HCT116 (cell line): ENCODE data around the gene EHF. TPM values are rescaled to one million over a fixed set of nuclear protein-coding genes. Genes with fewer than 3 reads are reported as not detected.
A peak's percentile ranks its signal among the peaks of the same experiment; 100 is the strongest.

ENCODE experiments used
- ATAC-seq: fragments of 200-7000 bp; cut with Tn5 transposase; 2 replicates; pipeline ENCODE4 v1.9.1; 2020; ENCODE audit warnings: mild to moderate bottlenecking, moderate library complexity
- BruUV-seq: library from RNA; stranded (reverse); fragments of 400-500 nt; replicated peaks from 2 replicates; lab custom pipeline; 2021; lab: Mats Ljungman, UMichigan
- CTCF ChIA-PET: fragments of 300-600 bp; sonication (Branson Sonifier 250); formaldehyde crosslinking; loops from one replicate; lab custom pipeline; 2021; ENCODE audit warnings: antibody characterized with exemption; lab: Charles Lee
- POLR2A ChIA-PET: fragments of 300-600, 350-600 bp; sonication (Branson Sonifier 250); formaldehyde crosslinking; loops from one replicate; lab custom pipeline; 2021; ENCODE audit warnings: antibody characterized with exemption; lab: Charles Lee
- RAD21 ChIA-PET, 2 experiments: fragments of 300-600 bp; sonication (Branson Sonifier 250); formaldehyde crosslinking; loops; one replicate each; lab custom pipeline; 2023; ENCODE audit warnings: low total read pairs in 2 of 2; ENCODE audit not compliant: uncharacterized antibody in 2 of 2, unreplicated experiment in 2 of 2, low non-redundant PET in 1 of 2; lab: Charles Lee
- DNase-seq: peaks from one replicate; pipeline ENCODE4 v3.0.0-alpha.2; 2010; ENCODE audit warnings: low read depth, low spot score
- H2AFZ ChIP-seq: fragments of 200-600 bp; shearing (Covaris generic), sonication (generic); 2 replicates; pipeline ENCODE4 v1.6.1; 2017; ENCODE audit warnings: low read depth, mixed run types, mixed read lengths, antibody characterized with exemption, low read length; ENCODE audit not compliant: poor library complexity, severe bottlenecking
- H3K27ac ChIP-seq: 2 replicates; pipeline ENCODE4 v1.5.1; 2012; ENCODE audit warnings: low read depth, low read length
- H3K27me3 ChIP-seq: fragments of 200-600 bp; sonication (generic); 2 replicates; pipeline ENCODE4 v1.6.1; 2016; ENCODE audit warnings: mixed run types, low read length, mixed read lengths; ENCODE audit not compliant: insufficient read depth
- H3K36me3 ChIP-seq, 2 experiments: fragments of 200-500 bp in 1 of 2; fragments of 200-600 bp in 1 of 2; sonication (Bioruptor generic) in 1 of 2; sonication (generic) in 1 of 2; 2 replicates each; pipeline versions ENCODE4 v1.5.1 to v1.6.1; 2014 to 2016; ENCODE audit warnings: low read length in 2 of 2, inconsistent platforms in 1 of 2, mixed read lengths in 1 of 2, mixed run types in 1 of 2; ENCODE audit not compliant: insufficient read depth in 2 of 2, control insufficient read depth in 1 of 2
- H3K4me1 ChIP-seq, 2 experiments: fragments of 200-600 bp in 1 of 2; sonication (generic) in 1 of 2; 2 replicates each; pipeline versions ENCODE4 v1.5.1 to v1.6.1; 2012 to 2017; ENCODE audit warnings: low read length in 2 of 2, inconsistent platforms in 1 of 2, mild to moderate bottlenecking in 1 of 2, mixed read lengths in 1 of 2, mixed run types in 1 of 2, moderate library complexity in 1 of 2; ENCODE audit not compliant: insufficient read depth in 2 of 2, control insufficient read depth in 1 of 2
- H3K4me2 ChIP-seq: fragments of 200-600 bp; sonication (generic); 2 replicates; pipeline ENCODE4 v1.6.1; 2017; ENCODE audit warnings: mixed run types, low read length, mixed read lengths
- H3K4me3 ChIP-seq, 2 experiments: fragments of 200-600 bp in 1 of 2; sonication (generic) in 1 of 2; replicated peaks in 1 of 2; 2 replicates each; pipeline ENCODE4 v1.5.1; 2011 to 2016; ENCODE audit warnings: low read length in 2 of 2, control low read depth in 1 of 2, low read depth in 1 of 2, mild to moderate bottlenecking in 1 of 2, mixed read lengths in 1 of 2, mixed run types in 1 of 2
- H3K79me2 ChIP-seq: fragments of 200-600 bp; sonication (generic); 2 replicates; pipeline ENCODE4 v1.6.1; 2017; ENCODE audit warnings: mild to moderate bottlenecking, mixed run types, low read length, moderate library complexity, mixed read lengths; ENCODE audit not compliant: insufficient read depth
- H3K9ac ChIP-seq: fragments of 200-600 bp; sonication (generic); 2 replicates; pipeline ENCODE4 v1.6.1; 2016; ENCODE audit warnings: low read length, mixed read lengths
- H3K9me2 ChIP-seq: fragments of 200-600 bp; sonication (generic), shearing (Covaris generic); 2 replicates; pipeline ENCODE4 v1.6.1; 2017; ENCODE audit warnings: mixed run types, mild to moderate bottlenecking, moderate library complexity; ENCODE audit not compliant: insufficient read depth
- H3K9me3 ChIP-seq, 2 experiments: fragments of 200-500 bp in 1 of 2; fragments of 200-600 bp in 1 of 2; sonication (Bioruptor generic) in 1 of 2; sonication (generic) in 1 of 2; 2 replicates each; pipeline ENCODE4 v1.6.1; 2014 to 2017; ENCODE audit warnings: low read length in 2 of 2, mixed read lengths in 2 of 2, inconsistent platforms in 1 of 2, low read depth in 1 of 2, mild to moderate bottlenecking in 1 of 2, mixed run types in 1 of 2, moderate library complexity in 1 of 2; ENCODE audit not compliant: control insufficient read depth in 1 of 2, insufficient read depth in 1 of 2
- H4K20me1 ChIP-seq: fragments of 200-600 bp; sonication (generic), shearing (Covaris generic); 2 replicates; pipeline ENCODE4 v1.6.1; 2017; ENCODE audit warnings: mixed run types, mild to moderate bottlenecking, moderate library complexity; ENCODE audit not compliant: insufficient read depth
- CBX3 ChIP-seq: IDR thresholded peaks from 2 replicates; pipeline ENCODE4 v1.6.1; 2012; ENCODE audit warnings: low read depth
- EGR1 ChIP-seq: IDR thresholded peaks from 2 replicates; pipeline ENCODE4 v1.6.1; 2012; ENCODE audit warnings: low read depth
- ELF1 ChIP-seq: IDR thresholded peaks from 2 replicates; pipeline ENCODE4 v1.6.1; 2012; ENCODE audit warnings: low read depth, borderline replicate concordance
- EZH2 ChIP-seq: fragments of 200-600 bp; sonication (generic); IDR thresholded peaks from 2 replicates; pipeline ENCODE4 v1.6.1; 2017; ENCODE audit warnings: antibody characterized with exemption, mixed run types
- EZH2phosphoT487 ChIP-seq: fragments of 200-600 bp; IDR thresholded peaks from 2 replicates; pipeline ENCODE4 v1.6.1; 2018; ENCODE audit warnings: antibody characterized with exemption, borderline replicate concordance
- JUND ChIP-seq: IDR thresholded peaks from 2 replicates; pipeline ENCODE4 v1.6.1; 2012
- RAD21 ChIP-seq: IDR thresholded peaks from 2 replicates; pipeline ENCODE4 v1.6.1; 2012; ENCODE audit warnings: low read depth, mild to moderate bottlenecking
- SP1 ChIP-seq: IDR thresholded peaks from 2 replicates; pipeline ENCODE4 v1.6.1; 2012; ENCODE audit warnings: low read depth
- TCF7L2 ChIP-seq: IDR thresholded peaks from 2 replicates; pipeline ENCODE4 v1.7.0; 2011; ENCODE audit warnings: borderline replicate concordance, inconsistent platforms; ENCODE audit not compliant: insufficient read depth, insufficient read length; ENCODE audit errors: extremely low read depth
- YY1 ChIP-seq: IDR thresholded peaks from 2 replicates; pipeline ENCODE4 v1.6.1; 2011; ENCODE audit warnings: low read length, low read depth, moderate library complexity, mild to moderate bottlenecking; ENCODE audit not compliant: insufficient replicate concordance; ENCODE audit errors: extremely low read depth
- ZFX ChIP-seq: fragments of 450-650 bp; IDR thresholded peaks from 2 replicates; pipeline ENCODE4 v1.6.1; 2017
- ZNF274 ChIP-seq: fragments of 200-500 bp; sonication (Bioruptor generic); IDR thresholded peaks from 2 replicates; pipeline ENCODE4 v1.6.1; 2014; ENCODE audit warnings: mild to moderate bottlenecking, low read depth, low read length, inconsistent platforms
- intact Hi-C: fragments of 100-400 bp; cut with micrococcal nuclease; formaldehyde crosslinking; loops from 2 replicates; pipeline ENCODE4 v1.10.0; 2022
- total RNA-seq: library from RNA; stranded (reverse); gene quantifications from one replicate; pipeline ENCODE4 v1.2.1, GENCODE V29; 2021; ENCODE audit not compliant: unreplicated experiment
- TF ChIP-seq, protein P1 (sequence below): IDR thresholded peaks from 2 replicates; pipeline ENCODE4 v1.6.1; 2012; ENCODE audit warnings: low read depth
- TF ChIP-seq, protein P2 (sequence below): IDR thresholded peaks from 2 replicates; pipeline ENCODE4 v1.6.1; 2012
- TF ChIP-seq, protein P3 (sequence below), 3 experiments: fragments of 200-600 bp in 1 of 3; sonication (generic) in 1 of 3; IDR thresholded peaks in 2 of 3; conservative IDR thresholded peaks in 1 of 3; 2 replicates each; pipeline ENCODE4 v1.5.1; 2012 to 2017; ENCODE audit warnings: low read depth in 2 of 3, low read length in 2 of 3, antibody characterized with exemption in 1 of 3, borderline replicate concordance in 1 of 3, control low read depth in 1 of 3, mild to moderate bottlenecking in 1 of 3, mixed read lengths in 1 of 3, mixed run types in 1 of 3, moderate library complexity in 1 of 3; ENCODE audit not compliant: insufficient read depth in 1 of 3

Gene EHF
- total RNA-seq, 1 experiment from 2014 or later, result 51.5 TPM

DNA sequence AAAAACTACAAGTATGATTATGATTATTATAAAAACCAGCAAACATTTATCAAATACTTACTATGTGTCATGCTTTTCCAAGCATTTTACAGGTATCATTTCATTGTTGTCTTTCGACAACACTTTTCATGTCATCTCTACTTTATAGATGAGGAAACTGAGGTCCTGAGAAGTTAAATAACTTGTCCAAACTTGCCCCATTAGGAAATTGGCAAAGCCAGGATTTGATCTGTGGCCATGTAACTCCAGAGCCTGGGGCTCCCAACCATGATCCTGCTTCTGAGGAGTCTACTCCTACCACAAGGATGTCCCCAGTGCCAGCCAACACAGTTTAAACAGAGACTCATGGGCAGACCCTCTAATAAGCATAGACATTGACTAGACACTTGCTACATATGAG, 15.2 kb downstream of the EHF start:
- intact Hi-C loops, result no loop called here
- Histone ChIP-seq H3K9ac (no peak overlapping the region), H3K4me3 (no peak overlapping the region), H3K4me2 (no peak overlapping the region), H3K4me1 (peaks cover 43 to 97% of the 10 kb centered on the region in 2 experiments), H3K27ac (no peak overlapping the region), H3K9me2 (no peaks in the 10 kb centered on the region), H3K79me2 (peaks cover 96% of the 10 kb centered on the region), H2AFZ (no peak overlapping the region), H3K9me3 (no peaks in the 10 kb centered on the region), H4K20me1 (no peaks in the 10 kb centered on the region), H3K27me3 (no peaks in the 10 kb centered on the region), H3K36me3 (no peaks in the 10 kb centered on the region)
- TF ChIP-seq ELF1 (no peak), EZH2 (no peak), CBX3 (no peak), RAD21 (no peak), SP1 (no peak)
- DNase-seq (no peak), ATAC-seq (no peak)
- ChIA-PET CTCF (no interaction called here), RAD21 (interaction anchor here in 1 of 2 experiments (1.1 kb wide), 1 partner anchor 30 kb away, joined by 3 read pairs; no protein-coding TSS in a partner anchor), POLR2A (interaction anchor here (0.6 kb wide), 1 partner anchor 47 kb away, joined by 3 read pairs; no protein-coding TSS in a partner anchor)
- BruUV-seq, result no TSS peak

DNA sequence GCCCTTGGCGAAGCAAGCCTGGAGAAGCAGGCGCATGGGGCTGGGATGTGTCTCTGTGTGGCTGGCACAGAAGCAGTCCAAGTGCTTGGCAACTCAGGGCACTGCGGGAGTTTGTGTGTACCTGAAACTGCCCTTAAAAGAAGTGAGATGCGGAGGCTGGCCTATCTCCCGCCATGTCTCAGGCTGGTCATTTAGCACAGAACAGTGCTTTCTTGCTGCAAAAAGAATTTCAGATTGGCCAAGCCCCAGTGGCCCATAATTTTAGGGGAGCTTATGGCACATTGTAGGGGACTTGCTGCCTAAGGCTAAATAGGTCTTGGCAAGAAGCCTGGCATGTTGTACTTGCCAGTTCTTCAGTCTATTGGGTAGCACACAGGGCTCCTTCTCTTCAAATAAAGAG, 16.4 kb downstream of the EHF start:
- H2AFZ ChIP-seq, result no peak overlapping the region
- intact Hi-C loops, result no loop called here
- H3K4me3 ChIP-seq, result no peak overlapping the region
- no peak for ATAC-seq
- ChIA-PET POLR2A (interaction anchor here (1.2 kb wide), 1 partner anchor 16 kb away, joined by 4 read pairs; the partner anchor contains the start of gene EHF), RAD21 (interaction anchor here in 1 of 2 experiments (0.6 kb wide), 1 partner anchor 37 kb away, joined by 3 read pairs; no protein-coding TSS in a partner anchor), CTCF (no interaction called here)
- no TSS peak for BruUV-seq
- no peaks in the 10 kb centered on the region for H3K9me2 ChIP-seq
- peaks cover 95% of the 10 kb centered on the region for H3K79me2 ChIP-seq
- peak overlapping the region; percentile 24; the same call in 1 of the 2 replicates for H3K27ac ChIP-seq
- no peak for DNase-seq
- peaks cover 42 to 97% of the 10 kb centered on the region in 2 experiments for H3K4me1 ChIP-seq
- peak overlapping the region; percentile 8; the same call in 1 of the 2 replicates for H3K9ac ChIP-seq
- no peaks in the 10 kb centered on the region for H3K36me3 ChIP-seq
- no peaks in the 10 kb centered on the region for H4K20me1 ChIP-seq
- 0 out of 2 replicates have a peak overlapping the region, but pooled peaks have one; percentile 17 for H3K4me2 ChIP-seq
- H3K27me3 ChIP-seq, result no peaks in the 10 kb centered on the region
- no peaks in the 10 kb centered on the region for H3K9me3 ChIP-seq
- no peak for TF ChIP-seq YY1
- TF ChIP-seq, protein P1, sequence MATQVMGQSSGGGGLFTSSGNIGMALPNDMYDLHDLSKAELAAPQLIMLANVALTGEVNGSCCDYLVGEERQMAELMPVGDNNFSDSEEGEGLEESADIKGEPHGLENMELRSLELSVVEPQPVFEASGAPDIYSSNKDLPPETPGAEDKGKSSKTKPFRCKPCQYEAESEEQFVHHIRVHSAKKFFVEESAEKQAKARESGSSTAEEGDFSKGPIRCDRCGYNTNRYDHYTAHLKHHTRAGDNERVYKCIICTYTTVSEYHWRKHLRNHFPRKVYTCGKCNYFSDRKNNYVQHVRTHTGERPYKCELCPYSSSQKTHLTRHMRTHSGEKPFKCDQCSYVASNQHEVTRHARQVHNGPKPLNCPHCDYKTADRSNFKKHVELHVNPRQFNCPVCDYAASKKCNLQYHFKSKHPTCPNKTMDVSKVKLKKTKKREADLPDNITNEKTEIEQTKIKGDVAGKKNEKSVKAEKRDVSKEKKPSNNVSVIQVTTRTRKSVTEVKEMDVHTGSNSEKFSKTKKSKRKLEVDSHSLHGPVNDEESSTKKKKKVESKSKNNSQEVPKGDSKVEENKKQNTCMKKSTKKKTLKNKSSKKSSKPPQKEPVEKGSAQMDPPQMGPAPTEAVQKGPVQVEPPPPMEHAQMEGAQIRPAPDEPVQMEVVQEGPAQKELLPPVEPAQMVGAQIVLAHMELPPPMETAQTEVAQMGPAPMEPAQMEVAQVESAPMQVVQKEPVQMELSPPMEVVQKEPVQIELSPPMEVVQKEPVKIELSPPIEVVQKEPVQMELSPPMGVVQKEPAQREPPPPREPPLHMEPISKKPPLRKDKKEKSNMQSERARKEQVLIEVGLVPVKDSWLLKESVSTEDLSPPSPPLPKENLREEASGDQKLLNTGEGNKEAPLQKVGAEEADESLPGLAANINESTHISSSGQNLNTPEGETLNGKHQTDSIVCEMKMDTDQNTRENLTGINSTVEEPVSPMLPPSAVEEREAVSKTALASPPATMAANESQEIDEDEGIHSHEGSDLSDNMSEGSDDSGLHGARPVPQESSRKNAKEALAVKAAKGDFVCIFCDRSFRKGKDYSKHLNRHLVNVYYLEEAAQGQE, result no peak
- TF ChIP-seq, protein P2, sequence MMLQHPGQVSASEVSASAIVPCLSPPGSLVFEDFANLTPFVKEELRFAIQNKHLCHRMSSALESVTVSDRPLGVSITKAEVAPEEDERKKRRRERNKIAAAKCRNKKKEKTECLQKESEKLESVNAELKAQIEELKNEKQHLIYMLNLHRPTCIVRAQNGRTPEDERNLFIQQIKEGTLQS, result no peak
- no peak for TF ChIP-seq SP1
- TF ChIP-seq EGR1, result no peak
- no peak for TF ChIP-seq CBX3
- no peak for TF ChIP-seq ZFX
- no peak for TF ChIP-seq EZH2phosphoT487
- no peak for TF ChIP-seq JUND
- TF ChIP-seq, protein P3, sequence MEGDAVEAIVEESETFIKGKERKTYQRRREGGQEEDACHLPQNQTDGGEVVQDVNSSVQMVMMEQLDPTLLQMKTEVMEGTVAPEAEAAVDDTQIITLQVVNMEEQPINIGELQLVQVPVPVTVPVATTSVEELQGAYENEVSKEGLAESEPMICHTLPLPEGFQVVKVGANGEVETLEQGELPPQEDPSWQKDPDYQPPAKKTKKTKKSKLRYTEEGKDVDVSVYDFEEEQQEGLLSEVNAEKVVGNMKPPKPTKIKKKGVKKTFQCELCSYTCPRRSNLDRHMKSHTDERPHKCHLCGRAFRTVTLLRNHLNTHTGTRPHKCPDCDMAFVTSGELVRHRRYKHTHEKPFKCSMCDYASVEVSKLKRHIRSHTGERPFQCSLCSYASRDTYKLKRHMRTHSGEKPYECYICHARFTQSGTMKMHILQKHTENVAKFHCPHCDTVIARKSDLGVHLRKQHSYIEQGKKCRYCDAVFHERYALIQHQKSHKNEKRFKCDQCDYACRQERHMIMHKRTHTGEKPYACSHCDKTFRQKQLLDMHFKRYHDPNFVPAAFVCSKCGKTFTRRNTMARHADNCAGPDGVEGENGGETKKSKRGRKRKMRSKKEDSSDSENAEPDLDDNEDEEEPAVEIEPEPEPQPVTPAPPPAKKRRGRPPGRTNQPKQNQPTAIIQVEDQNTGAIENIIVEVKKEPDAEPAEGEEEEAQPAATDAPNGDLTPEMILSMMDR (IDR thresholded peaks at IDR 0.05 in 2 of 3, conservative IDR thresholded peaks at IDR 0.05 in 1 of 3; ENCODE audit: borderline replicate concordance in 1 of 3, insufficient read depth in 1 of 3, low read depth in 2 of 3, low read length in 2 of 3), result no peak
- TF ChIP-seq TCF7L2, result no peak
- TF ChIP-seq ZNF274, result no peak
